Kidney (tissue), 14 donors: ENCODE measurements around the gene SCP2D1. TPM values are rescaled to one million over a fixed set of nuclear protein-coding genes. Genes with fewer than 3 reads are reported as not detected.

Experiments
- DNase-seq, 5 donors: peaks; one replicate each; pipeline ENCODE4 v3.0.0-alpha.2; 2013 to 2020
- FAIRE-seq: peaks from 2 replicates; lab custom pipeline; 2012; peaks lifted over from hg19 to GRCh38; lab: Jason Lieb, UNC
- H3K27ac ChIP-seq, 2 donors: one replicate each; pipeline ENCODE4 v1.7.0; 2013; ENCODE audit warnings: low read depth in 2 of 2, low read length in 2 of 2, inconsistent platforms in 1 of 2
- H3K27me3 ChIP-seq: one replicate; pipeline ENCODE4 v1.7.1; 2013; ENCODE audit warnings: low read length, inconsistent platforms; ENCODE audit not compliant: control insufficient read depth, insufficient read depth
- H3K36me3 ChIP-seq, 3 donors: one replicate each; pipeline versions ENCODE4 v1.7.0 to v1.7.1; 2013; ENCODE audit warnings: low read length in 3 of 3, control low read depth in 1 of 3, inconsistent platforms in 1 of 3; ENCODE audit not compliant: insufficient read depth in 3 of 3, control insufficient read depth in 2 of 3
- H3K4me1 ChIP-seq, 3 donors: one replicate each; pipeline versions ENCODE4 v1.7.0 to v1.7.1; 2013; ENCODE audit warnings: low read length in 3 of 3, inconsistent platforms in 1 of 3, low read depth in 1 of 3; ENCODE audit not compliant: control insufficient read depth in 2 of 3, insufficient read depth in 2 of 3
- H3K4me3 ChIP-seq, 3 donors: one replicate each; pipeline versions ENCODE4 v1.7.0 to v1.8.1; 2013; ENCODE audit warnings: low read length in 3 of 3, control low read depth in 1 of 3, inconsistent platforms in 1 of 3
- H3K9ac ChIP-seq, 3 donors: one replicate each; pipeline versions ENCODE4 v1.7.0 to v1.7.1; 2013; ENCODE audit warnings: low read length in 3 of 3, control low read depth in 1 of 3, inconsistent platforms in 1 of 3
- H3K9me3 ChIP-seq, 3 donors: one replicate each; pipeline versions ENCODE4 v1.7.0 to v1.7.1; 2013; ENCODE audit warnings: low read length in 3 of 3, control low read depth in 1 of 3, inconsistent platforms in 1 of 3; ENCODE audit not compliant: control insufficient read depth in 2 of 3, insufficient read depth in 1 of 3
- intact Hi-C: fragments of 100-400 bp; cut with DNase I; formaldehyde crosslinking; loops from one replicate; pipeline ENCODE4 v1.11.1; 2022
- polyA plus RNA-seq: library from polyadenylated mRNA; stranded (reverse); fragments of 350-450 nt; fragmentation: Illumina TruSeq; extraction: RNeasy Lipid Tissue Mini Kit (QIAGEN cat#74804); gene quantifications from one replicate; pipeline ENCODE4 v1.2.3, GENCODE V29; 2014; ENCODE audit warnings: low read depth, low replicate concordance; ENCODE audit not compliant: insufficient read depth
- total RNA-seq: library from RNA; stranded (reverse); fragmentation: NEBNext Ultra II Directional; extraction: Animal tissue kit (Norgen Biotek cat#: 25700); gene quantifications from one replicate; pipeline ENCODE4 v1.2.1, GENCODE V29; 2021
- TF ChIP-seq, protein P1 (sequence below): IDR thresholded peaks from 3 replicates; pipeline ENCODE4 v1.5.1; 2012; ENCODE audit warnings: mild to moderate bottlenecking, moderate library complexity, borderline replicate concordance; ENCODE audit not compliant: insufficient read depth; ENCODE audit errors: extremely low read depth
- donor health status: control.
- donor health status: control.
- donor health status: control.
- donor health status: control.
- donor health status: control.
- donor health status: DM: yes; HTN: yes; CAD: no.
- donor health status: Normal renal cell carcinoma (clear cell type).

The SCP2D1 gene
- total and polyA plus RNA-seq, 2 donors from 2014 or later: not detected

DNA sequence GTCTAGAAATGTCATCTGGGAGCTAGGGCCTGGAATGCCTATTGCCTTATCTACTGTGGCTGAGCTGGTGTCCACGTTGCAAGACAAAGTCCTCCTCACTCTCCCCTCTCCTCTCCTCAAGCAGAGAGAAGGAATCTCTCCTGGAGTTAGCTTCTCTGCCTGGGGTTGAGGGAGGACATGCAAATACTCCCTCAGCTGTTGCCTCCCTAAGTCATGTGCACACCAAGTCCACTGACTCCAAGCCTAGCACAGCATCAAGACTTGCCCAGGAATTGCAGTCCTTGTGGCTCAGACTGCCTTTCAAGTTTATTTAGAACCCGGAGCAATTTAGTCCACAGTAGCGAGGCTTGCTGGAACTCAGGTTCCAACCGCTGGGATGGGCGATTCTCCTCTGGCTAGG, 38.0 kb upstream of the SCP2D1 start:
- Histone ChIP-seq H3K4me1 (no peaks in the 10 kb centered on the region), H3K9me3 (no peaks in the 10 kb centered on the region), H3K9ac (no peak overlapping the region), H3K4me3 (no peak overlapping the region), H3K36me3 (no peaks in the 10 kb centered on the region), H3K27ac (no peak overlapping the region), H3K27me3 (no peaks in the 10 kb centered on the region)
- intact Hi-C loops: no loop called here
- FAIRE-seq: no peak
- TF ChIP-seq, protein P1, sequence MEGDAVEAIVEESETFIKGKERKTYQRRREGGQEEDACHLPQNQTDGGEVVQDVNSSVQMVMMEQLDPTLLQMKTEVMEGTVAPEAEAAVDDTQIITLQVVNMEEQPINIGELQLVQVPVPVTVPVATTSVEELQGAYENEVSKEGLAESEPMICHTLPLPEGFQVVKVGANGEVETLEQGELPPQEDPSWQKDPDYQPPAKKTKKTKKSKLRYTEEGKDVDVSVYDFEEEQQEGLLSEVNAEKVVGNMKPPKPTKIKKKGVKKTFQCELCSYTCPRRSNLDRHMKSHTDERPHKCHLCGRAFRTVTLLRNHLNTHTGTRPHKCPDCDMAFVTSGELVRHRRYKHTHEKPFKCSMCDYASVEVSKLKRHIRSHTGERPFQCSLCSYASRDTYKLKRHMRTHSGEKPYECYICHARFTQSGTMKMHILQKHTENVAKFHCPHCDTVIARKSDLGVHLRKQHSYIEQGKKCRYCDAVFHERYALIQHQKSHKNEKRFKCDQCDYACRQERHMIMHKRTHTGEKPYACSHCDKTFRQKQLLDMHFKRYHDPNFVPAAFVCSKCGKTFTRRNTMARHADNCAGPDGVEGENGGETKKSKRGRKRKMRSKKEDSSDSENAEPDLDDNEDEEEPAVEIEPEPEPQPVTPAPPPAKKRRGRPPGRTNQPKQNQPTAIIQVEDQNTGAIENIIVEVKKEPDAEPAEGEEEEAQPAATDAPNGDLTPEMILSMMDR: no peak
- DNase-seq: no peak

DNA sequence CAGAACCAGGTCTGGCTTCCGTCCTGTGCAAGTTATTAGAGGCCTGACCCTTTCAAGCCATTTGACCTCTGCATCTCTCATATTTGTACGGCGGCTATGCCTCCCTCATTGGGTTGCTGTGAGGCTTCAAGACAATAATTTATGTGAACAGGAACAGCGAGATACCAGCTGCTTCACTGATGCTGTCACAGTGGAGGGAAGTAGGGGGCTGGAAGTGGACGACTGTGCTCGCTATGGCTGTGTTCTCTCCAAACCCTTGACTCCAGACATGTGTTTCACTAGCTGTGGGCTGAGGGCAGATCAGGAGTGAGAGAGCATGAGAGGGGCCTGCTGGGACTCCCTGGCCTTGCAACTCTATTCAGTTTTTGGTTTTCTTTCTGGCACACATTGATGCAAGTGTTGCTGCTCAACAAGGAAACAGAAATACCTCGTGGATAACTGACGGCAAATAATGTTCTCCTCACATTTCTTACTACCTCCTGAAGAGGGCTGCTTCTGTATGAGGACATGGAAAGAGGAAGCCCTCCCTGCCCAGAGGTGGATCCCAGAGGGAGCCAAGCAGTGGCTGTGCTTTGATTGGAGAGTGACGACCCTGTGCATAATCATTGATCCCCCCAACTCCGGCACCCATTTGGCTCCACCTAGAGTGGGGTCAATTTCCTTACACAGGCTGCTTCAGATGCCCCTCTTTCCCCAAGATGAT, 34.7 kb upstream of the SCP2D1 start:
- Histone ChIP-seq H3K36me3 (no peaks in the 10 kb centered on the region), H3K4me3 (no peak overlapping the region), H3K9ac (no peak overlapping the region), H3K9me3 (no peaks in the 10 kb centered on the region), H3K27me3 (no peaks in the 10 kb centered on the region), H3K27ac (no peak overlapping the region), H3K4me1 (no peaks in the 10 kb centered on the region)
- FAIRE-seq (no peak), DNase-seq (peak in 2 of 5 donors; percentile 14 to 62)
- intact Hi-C loops: no loop called here
- TF ChIP-seq, protein P1: no peak

DNA sequence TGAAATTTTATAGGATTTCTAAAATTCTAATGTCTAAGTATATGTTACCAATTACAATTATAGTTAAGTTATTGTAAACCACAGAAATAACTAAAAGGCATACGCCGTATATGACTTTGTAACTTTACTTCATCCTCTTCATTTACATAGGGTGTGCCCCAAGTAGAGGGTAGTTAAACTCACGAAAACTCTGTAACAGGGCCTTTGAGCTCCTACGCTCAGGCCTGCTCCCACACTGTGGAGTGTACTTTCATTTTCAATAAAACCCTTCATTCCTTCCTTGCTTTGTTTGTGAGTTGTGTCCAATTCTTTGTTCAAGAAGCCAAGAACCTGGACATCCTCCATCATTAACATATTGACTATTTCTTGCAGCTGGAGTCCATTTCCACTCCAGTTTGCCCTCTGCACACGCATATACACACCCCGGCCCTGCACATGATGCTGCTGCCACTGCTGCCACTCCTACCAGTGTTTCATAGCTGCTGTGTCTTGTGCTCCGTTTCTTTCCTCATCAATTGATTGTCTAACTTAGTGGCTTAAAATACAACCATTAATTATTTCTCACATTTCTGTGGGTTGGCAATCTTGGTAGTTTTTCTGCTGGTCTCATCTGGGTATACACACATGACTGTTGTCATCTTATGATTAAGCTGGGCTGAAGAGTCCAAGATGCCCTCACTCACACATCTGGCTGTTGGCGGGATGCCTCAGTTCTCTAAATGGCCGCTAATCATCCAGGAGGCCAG, 33.0 kb upstream of the SCP2D1 start:
- Histone ChIP-seq H3K27ac (no peak overlapping the region), H3K9me3 (no peaks in the 10 kb centered on the region), H3K4me1 (no peaks in the 10 kb centered on the region), H3K4me3 (no peak overlapping the region), H3K36me3 (no peaks in the 10 kb centered on the region), H3K9ac (no peak overlapping the region), H3K27me3 (no peaks in the 10 kb centered on the region)
- FAIRE-seq (no peak), DNase-seq (no peak)
- intact Hi-C loops: no loop called here
- TF ChIP-seq, protein P1: no peak
